Upper lobe of right lung (tissue), 1 donor: Measurements from ENCODE around the gene DLL4. TPM values are rescaled to one million over a fixed set of nuclear protein-coding genes. Genes with fewer than 3 reads are reported as not detected.

ENCODE experiments used
- ATAC-seq: fragments of 200-7000 bp; cut with Tn5 transposase; one replicate; pipeline ENCODE4 v1.9.1; 2020; ENCODE audit warnings: mild to moderate bottlenecking, moderate library complexity
- DNase-seq: peaks from one replicate; pipeline ENCODE4 v3.0.0-alpha.2; 2020
- H3K27ac ChIP-seq: fragments of 200-600 bp; one replicate; pipeline ENCODE4 v1.8.0; 2022
- H3K27me3 ChIP-seq: fragments of 200-600 bp; one replicate; pipeline ENCODE4 v1.8.0; 2022; ENCODE audit warnings: mild to moderate bottlenecking
- H3K36me3 ChIP-seq: fragments of 200-600 bp; one replicate; pipeline ENCODE4 v1.8.0; 2022
- H3K4me1 ChIP-seq: fragments of 200-600 bp; one replicate; pipeline ENCODE4 v1.8.0; 2022
- H3K4me3 ChIP-seq: fragments of 200-600 bp; one replicate; pipeline ENCODE4 v1.8.0; 2022; ENCODE audit warnings: mild to moderate bottlenecking
- H3K9me3 ChIP-seq: fragments of 200-600 bp; one replicate; pipeline ENCODE4 v1.8.0; 2022
- intact Hi-C: fragments of 100-400 bp; cut with DNase I; formaldehyde crosslinking; loops from one replicate; pipeline ENCODE4 v1.11.0; 2022
- total RNA-seq: library from RNA; stranded (reverse); fragmentation: NEBNext Ultra II Directional; extraction: Animal tissue kit (Norgen Biotek cat#: 25700); gene quantifications from one replicate; pipeline ENCODE4 v1.2.1, GENCODE V29; 2021
- TF ChIP-seq, protein P1 (sequence below): fragments of 200-600 bp; IDR thresholded peaks from one replicate; pipeline ENCODE4 v1.8.0; 2022; ENCODE audit warnings: antibody characterized with exemption
- donor health status: DM: no; HTN: yes; CAD: no; lungs with severe emphysema.

Gene DLL4
- total RNA-seq, 1 donor from 2014 or later, result 22.0 TPM

DNA sequence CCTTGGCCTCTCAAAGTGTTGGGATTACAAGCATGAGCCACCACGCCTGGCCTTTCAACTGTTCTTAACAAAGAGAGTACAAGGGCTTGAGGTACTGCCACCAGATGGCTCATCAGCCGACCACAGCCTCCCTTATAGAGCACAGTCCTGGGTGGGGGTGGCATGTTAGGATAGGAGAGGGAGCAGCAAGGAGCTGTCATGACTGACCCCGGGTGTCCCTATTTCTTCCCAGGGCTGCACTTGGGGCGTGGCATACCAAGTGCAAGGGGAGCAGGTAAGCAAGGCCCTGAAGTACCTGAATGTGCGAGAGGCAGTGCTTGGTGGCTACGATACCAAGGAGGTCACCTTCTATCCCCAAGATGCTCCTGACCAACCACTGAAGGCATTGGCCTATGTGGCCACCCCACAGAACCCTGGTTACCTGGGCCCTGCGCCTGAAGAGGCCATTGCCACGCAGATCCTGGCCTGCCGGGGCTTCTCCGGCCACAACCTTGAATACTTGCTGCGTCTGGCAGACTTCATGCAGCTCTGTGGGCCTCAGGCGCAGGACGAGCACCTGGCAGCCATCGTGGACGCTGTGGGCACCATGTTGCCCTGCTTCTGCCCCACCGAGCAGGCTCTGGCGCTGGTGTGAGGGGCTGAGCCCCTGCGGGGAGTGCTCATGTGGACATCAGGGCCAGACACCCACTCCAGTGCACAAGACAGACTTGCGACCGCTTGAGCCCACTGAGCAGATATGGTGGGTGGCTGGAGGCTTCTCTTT, 26.2 kb downstream of the DLL4 start:
- ATAC-seq, result no peak
- intact Hi-C loops, result loop anchor here (10.0 kb wide), 1 partner anchor 59 kb away; no protein-coding TSS in a partner anchor

GRCh38 chr15:40955930-40956540, 26.9 kb downstream of the DLL4 start:
- no peak overlapping the region for H3K4me3 ChIP-seq
- intact Hi-C loops, result loop anchor here (10.0 kb wide), 1 partner anchor 59 kb away; no protein-coding TSS in a partner anchor
- H3K9me3 ChIP-seq, result no peaks in the 10 kb centered on the region
- no peak for DNase-seq
- no peaks in the 10 kb centered on the region for H3K27me3 ChIP-seq
- TF ChIP-seq, protein P1, sequence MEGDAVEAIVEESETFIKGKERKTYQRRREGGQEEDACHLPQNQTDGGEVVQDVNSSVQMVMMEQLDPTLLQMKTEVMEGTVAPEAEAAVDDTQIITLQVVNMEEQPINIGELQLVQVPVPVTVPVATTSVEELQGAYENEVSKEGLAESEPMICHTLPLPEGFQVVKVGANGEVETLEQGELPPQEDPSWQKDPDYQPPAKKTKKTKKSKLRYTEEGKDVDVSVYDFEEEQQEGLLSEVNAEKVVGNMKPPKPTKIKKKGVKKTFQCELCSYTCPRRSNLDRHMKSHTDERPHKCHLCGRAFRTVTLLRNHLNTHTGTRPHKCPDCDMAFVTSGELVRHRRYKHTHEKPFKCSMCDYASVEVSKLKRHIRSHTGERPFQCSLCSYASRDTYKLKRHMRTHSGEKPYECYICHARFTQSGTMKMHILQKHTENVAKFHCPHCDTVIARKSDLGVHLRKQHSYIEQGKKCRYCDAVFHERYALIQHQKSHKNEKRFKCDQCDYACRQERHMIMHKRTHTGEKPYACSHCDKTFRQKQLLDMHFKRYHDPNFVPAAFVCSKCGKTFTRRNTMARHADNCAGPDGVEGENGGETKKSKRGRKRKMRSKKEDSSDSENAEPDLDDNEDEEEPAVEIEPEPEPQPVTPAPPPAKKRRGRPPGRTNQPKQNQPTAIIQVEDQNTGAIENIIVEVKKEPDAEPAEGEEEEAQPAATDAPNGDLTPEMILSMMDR, result no peak
- no peak overlapping the region for H3K27ac ChIP-seq
- ATAC-seq, result no peak
- peaks cover 14% of the 10 kb centered on the region for H3K4me1 ChIP-seq
- H3K36me3 ChIP-seq, result no peaks in the 10 kb centered on the region

More for the DNA sequence above, 26.2 kb downstream of the DLL4 start:
- no peaks in the 10 kb centered on the region for H3K27me3 ChIP-seq
- H3K4me1 ChIP-seq, result peaks cover 7% of the 10 kb centered on the region
- TF ChIP-seq, protein P1, result no peak
- no peak for DNase-seq
- no peaks in the 10 kb centered on the region for H3K36me3 ChIP-seq
- no peak overlapping the region for H3K4me3 ChIP-seq
- H3K9me3 ChIP-seq, result no peaks in the 10 kb centered on the region
- H3K27ac ChIP-seq, result no peak overlapping the region

- Histone ChIP-seq H3K36me3 (no peaks in the 10 kb centered on the region), H3K4me3 (no peak overlapping the region), H3K27me3 (no peaks in the 10 kb centered on the region), H3K9me3 (no peaks in the 10 kb centered on the region), H3K4me1 (peaks cover 15% of the 10 kb centered on the region), H3K27ac (no peak overlapping the region)
- intact Hi-C loops, result loop anchor here (10.0 kb wide), 1 partner anchor 58 kb away; no protein-coding TSS in a partner anchor
- DNase-seq (no peak), ATAC-seq (no peak)
- TF ChIP-seq, protein P1, result no peak
Measured at GRCh38 chr15:40956541-40956982, 27.4 kb downstream of the DLL4 start.

DNA sequence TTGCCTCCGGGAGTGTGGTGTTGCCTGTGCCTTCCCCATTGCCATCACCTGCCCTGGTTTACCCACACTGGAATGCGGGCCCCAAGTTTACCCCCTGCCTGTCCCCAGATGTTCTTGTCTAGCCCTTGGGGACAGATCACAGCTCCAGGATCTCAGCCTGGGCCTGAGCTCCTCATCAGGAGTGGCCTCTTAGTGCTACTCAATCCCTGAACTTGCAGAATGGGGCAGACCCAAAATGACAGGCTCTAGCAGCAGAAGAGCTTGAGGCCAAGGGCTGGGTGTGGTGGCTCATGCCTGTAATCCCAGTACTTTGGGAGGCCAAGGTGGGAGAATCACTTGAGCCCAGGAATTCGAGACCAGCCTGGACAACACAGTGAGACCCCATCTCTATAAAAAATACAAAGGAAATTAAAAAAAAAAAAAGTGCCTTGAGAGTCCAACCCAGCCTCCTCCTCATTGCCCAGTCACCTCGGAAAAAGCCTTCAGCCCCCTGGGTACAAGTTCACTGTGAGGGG, 28.0 kb downstream of the DLL4 start:
- intact Hi-C loops, result loop anchor here (10.0 kb wide), 1 partner anchor 58 kb away; no protein-coding TSS in a partner anchor
- Histone ChIP-seq H3K4me1 (peaks cover 15% of the 10 kb centered on the region), H3K36me3 (no peaks in the 10 kb centered on the region), H3K4me3 (no peak overlapping the region), H3K9me3 (no peaks in the 10 kb centered on the region), H3K27me3 (no peaks in the 10 kb centered on the region), H3K27ac (no peak overlapping the region)
- ATAC-seq, result no peak
- TF ChIP-seq, protein P1, result no peak
- no peak for DNase-seq

DNA sequence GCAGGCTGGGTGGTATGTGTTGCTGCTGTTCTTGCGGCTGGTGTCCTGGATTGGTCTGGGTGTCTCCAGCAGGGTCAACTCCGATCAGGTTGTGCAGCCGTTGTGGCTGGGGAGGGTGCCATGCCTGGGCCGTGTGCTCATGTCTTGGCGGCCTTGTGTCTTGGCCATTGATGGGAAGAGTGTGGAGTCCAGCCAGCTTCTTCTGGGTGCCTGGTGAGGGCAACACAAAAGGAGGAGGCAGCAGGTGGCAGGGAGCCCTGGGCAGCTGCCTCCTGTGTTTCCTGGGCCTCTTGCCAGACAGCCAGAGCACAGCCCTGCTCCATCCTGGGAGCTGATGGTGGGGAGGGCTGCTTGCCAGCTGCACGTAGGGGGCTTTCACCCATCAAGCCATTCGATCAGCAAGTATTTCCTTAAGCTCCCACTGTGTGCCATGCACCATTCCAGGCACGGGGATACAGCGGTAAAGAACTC, 28.5 kb downstream of the DLL4 start:
- H3K4me3 ChIP-seq, result no peak overlapping the region
- H3K4me1 ChIP-seq, result peaks cover 9% of the 10 kb centered on the region
- intact Hi-C loops, result loop anchor here (10.0 kb wide), 1 partner anchor 57 kb away; no protein-coding TSS in a partner anchor
- no peaks in the 10 kb centered on the region for H3K9me3 ChIP-seq
- H3K27me3 ChIP-seq, result no peaks in the 10 kb centered on the region
- no peak overlapping the region for H3K27ac ChIP-seq
- DNase-seq (no peak), ATAC-seq (no peak)
- H3K36me3 ChIP-seq, result no peaks in the 10 kb centered on the region
- TF ChIP-seq, protein P1, result no peak
